Cardiac muscle cell (in vitro differentiated cells and primary cell): ENCODE results near the gene STX16. TPM values are rescaled to one million over a fixed set of nuclear protein-coding genes. Genes with fewer than 3 reads are reported as not detected.

ENCODE experiments used
- DNase-seq, 2 donors: peaks; one replicate each; pipeline versions ENCODE4 v3.0.0 to v3.0.0-alpha.2; 2010 to 2017; ENCODE audit warnings: low read depth in 1 of 2, low spot score in 1 of 2
- H3K27ac ChIP-seq: fragments of 200-600 bp; sonication (generic); 2 replicates; pipeline ENCODE4 v1.5.1; 2016
- H3K27me3 ChIP-seq: fragments of 200-600 bp; sonication (generic); 2 replicates; pipeline ENCODE4 v1.6.0; 2016; ENCODE audit warnings: control low read depth
- H3K36me3 ChIP-seq: fragments of 200-600 bp; sonication (generic); 2 replicates; pipeline ENCODE4 v1.5.1; 2016; ENCODE audit warnings: control low read depth
- H3K4me1 ChIP-seq: fragments of 200-600 bp; sonication (generic); 2 replicates; pipeline ENCODE4 v1.8.1; 2017; ENCODE audit warnings: low read depth, mild to moderate bottlenecking, mixed run types
- H3K4me3 ChIP-seq: fragments of 200-600 bp; sonication (generic); 2 replicates; pipeline ENCODE4 v1.5.1; 2016; ENCODE audit warnings: mild to moderate bottlenecking
- H3K9me3 ChIP-seq: fragments of 200-600 bp; sonication (generic); 2 replicates; pipeline ENCODE4 v1.5.1; 2017; ENCODE audit warnings: low read depth, mild to moderate bottlenecking, control low read depth
- CTCF ChIP-seq: IDR thresholded peaks from 2 replicates; pipeline ENCODE4 v1.5.1; 2012; ENCODE audit warnings: low read depth, mild to moderate bottlenecking, low read length
- polyA plus RNA-seq: library from polyadenylated mRNA; unstranded; fragments of >200 nt; fragmentation: Nextera tagmentation; extraction: Ambion mirVana; gene quantifications from 2 replicates; pipeline ENCODE4 v1.2.1, GENCODE V29; 2016
- total RNA-seq: library from RNA; depleted of rRNA; stranded (reverse); fragments of >200 nt; gene quantifications from 2 replicates; pipeline ENCODE4 v1.2.3, GENCODE V29; 2016

Gene STX16
- total and polyA plus RNA-seq, 2 experiments from 2014 or later: 55.5 to 58.1 TPM

DNA sequence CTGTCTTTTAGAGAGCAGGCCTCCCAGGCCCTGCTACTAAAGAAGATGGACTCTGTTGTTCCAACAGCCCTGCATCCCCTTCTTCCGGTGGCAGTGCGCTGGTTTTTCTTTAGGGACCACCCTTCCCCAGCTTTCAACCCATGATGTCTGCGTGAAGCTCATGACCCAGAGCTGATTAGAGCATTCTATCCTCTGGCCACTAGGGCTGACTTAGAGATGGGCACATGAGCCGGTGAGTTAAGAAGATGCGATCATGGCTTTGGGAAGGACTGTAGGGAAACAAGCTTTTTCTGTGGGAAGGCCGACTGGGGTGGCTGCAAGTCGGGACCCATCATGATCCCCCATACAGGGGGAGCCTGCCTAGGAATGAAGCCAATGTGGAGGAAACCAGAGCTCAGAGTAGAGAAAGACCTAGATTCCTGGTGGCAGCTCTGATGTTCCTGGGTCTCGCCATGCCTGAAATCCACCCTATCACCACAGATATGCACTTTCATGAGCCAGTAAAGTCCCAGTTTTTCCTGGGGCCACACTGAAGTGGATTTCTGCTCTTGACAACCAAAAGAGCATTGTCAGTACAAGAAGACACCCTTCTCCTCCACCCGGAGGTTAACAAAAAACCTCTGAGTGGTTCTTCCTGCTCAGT is 29.1 kb upstream of the STX16 start:
- H3K27me3 ChIP-seq: no peaks in the 10 kb centered on the region
- no peak for DNase-seq
- no peaks in the 10 kb centered on the region for H3K36me3 ChIP-seq
- no peak overlapping the region for H3K4me3 ChIP-seq
- TF ChIP-seq CTCF: peak; percentile 30
- H3K4me1 ChIP-seq: no peaks in the 10 kb centered on the region
- no peak overlapping the region for H3K27ac ChIP-seq
- no peaks in the 10 kb centered on the region for H3K9me3 ChIP-seq

DNA sequence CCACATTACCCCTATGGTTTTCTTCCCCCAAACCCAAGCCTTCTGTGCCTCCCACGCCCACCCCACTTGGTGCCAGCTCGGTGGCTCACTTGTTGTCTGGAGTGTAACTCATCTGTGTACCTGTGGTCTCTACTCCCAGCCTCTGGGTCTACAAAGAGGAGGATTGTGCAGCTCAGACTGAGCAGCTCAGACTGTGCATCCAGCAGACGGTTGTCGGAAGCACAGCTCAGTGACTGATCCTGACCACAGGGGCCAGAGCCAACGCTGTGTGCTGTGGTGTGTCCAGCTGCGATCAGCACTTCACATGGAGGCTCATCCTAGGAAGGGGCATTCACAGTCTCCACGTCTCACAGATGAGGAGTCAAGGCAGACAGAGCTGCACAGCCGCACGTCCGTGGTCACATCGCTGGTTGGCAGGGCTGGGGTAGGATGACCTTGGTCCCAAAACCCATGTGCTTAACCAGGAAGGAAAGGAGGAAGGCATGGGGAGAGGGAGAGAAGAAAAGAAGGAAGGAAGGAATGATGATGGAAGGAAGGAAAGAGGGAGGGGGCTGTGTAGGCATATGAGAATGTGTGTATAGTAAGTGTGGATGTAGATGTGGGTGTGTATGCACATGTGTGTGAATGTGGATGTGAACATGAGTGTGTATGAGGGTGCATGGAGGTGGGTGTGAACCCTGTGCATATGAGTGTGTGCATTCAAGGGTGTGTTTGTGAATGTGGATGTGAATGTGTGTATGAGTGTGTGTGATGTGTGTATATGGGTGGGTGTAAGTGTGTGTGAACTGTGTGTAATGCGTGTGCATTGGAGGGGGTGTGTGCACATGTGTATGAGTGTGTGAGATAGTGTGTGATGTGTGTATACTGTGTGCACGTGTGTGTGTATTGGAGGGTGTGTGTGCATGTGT is 28.2 kb upstream of the STX16 start:
- DNase-seq: peak in 1 of 2 donors; percentile 38
- H3K27ac ChIP-seq: no peak overlapping the region
- TF ChIP-seq CTCF: no peak
- H3K4me1 ChIP-seq: no peaks in the 10 kb centered on the region
- no peak overlapping the region for H3K4me3 ChIP-seq
- H3K27me3 ChIP-seq: no peaks in the 10 kb centered on the region
- H3K36me3 ChIP-seq: no peaks in the 10 kb centered on the region
- H3K9me3 ChIP-seq: no peaks in the 10 kb centered on the region

GRCh38 chr20:58623579-58624473 is 27.3 kb upstream of the STX16 start:
- Histone ChIP-seq H3K4me3 (no peak overlapping the region), H3K27ac (no peak overlapping the region), H3K27me3 (no peaks in the 10 kb centered on the region), H3K9me3 (no peaks in the 10 kb centered on the region), H3K4me1 (no peaks in the 10 kb centered on the region), H3K36me3 (no peaks in the 10 kb centered on the region)
- TF ChIP-seq CTCF: no peak
- DNase-seq: peak in 1 of 2 donors; percentile 94

GRCh38 chr20:58624687-58625086 is 26.4 kb upstream of the STX16 start:
- no peak for TF ChIP-seq CTCF
- Histone ChIP-seq H3K27me3 (no peaks in the 10 kb centered on the region), H3K27ac (no peak overlapping the region), H3K4me1 (peaks cover 3% of the 10 kb centered on the region), H3K4me3 (no peak overlapping the region), H3K36me3 (no peaks in the 10 kb centered on the region), H3K9me3 (no peaks in the 10 kb centered on the region)
- DNase-seq: no peak

- Histone ChIP-seq H3K27me3 (no peaks in the 10 kb centered on the region), H3K9me3 (no peaks in the 10 kb centered on the region), H3K4me3 (no peak overlapping the region), H3K4me1 (peaks cover 3% of the 10 kb centered on the region), H3K36me3 (no peaks in the 10 kb centered on the region), H3K27ac (no peak overlapping the region)
- no peak for TF ChIP-seq CTCF
- DNase-seq: no peak
Measured at GRCh38 chr20:58625585-58625984, 25.5 kb upstream of the STX16 start.
